Glomerular endothelial cell (primary cell): ENCODE data around the gene SUN2. TPM values are rescaled to one million over a fixed set of nuclear protein-coding genes. Genes with fewer than 3 reads are reported as not detected.

Source experiments
- DNase-seq: peaks from one replicate; pipeline ENCODE4 v3.0.0-alpha.2; 2011; ENCODE audit warnings: low read depth, low spot score; ENCODE audit errors: extremely low read depth
- total RNA-seq: library from RNA; depleted of rRNA; stranded (reverse); fragments of >200 nt; gene quantifications from 2 replicates; pipeline ENCODE4 v1.2.3, GENCODE V29; 2015

Gene SUN2
- total RNA-seq, 1 donor from 2014 or later = 153 TPM

GRCh38 chr22:38735465-38736256 is 20.1 kb downstream of the SUN2 start:
- DNase-seq = no peak

GRCh38 chr22:38735126-38735464 is 20.7 kb downstream of the SUN2 start:
- DNase-seq = no peak

GRCh38 chr22:38734421-38735100 is 21.2 kb downstream of the SUN2 start:
- no peak for DNase-seq

- DNase-seq = no peak
Measured at GRCh38 chr22:38733724-38734381, 21.9 kb downstream of the SUN2 start.

- no peak for DNase-seq
Measured at GRCh38 chr22:38733329-38733723, 22.5 kb downstream of the SUN2 start.

GRCh38 chr22:38732251-38732815 is 23.5 kb downstream of the SUN2 start:
- DNase-seq = no peak

- no peak for DNase-seq
Measured at GRCh38 chr22:38731703-38732161, 24.1 kb downstream of the SUN2 start.

- no peak for DNase-seq
Measured at GRCh38 chr22:38730411-38730871, 25.4 kb downstream of the SUN2 start.

GRCh38 chr22:38729946-38730345 is 25.9 kb downstream of the SUN2 start:
- no peak for DNase-seq

GRCh38 chr22:38728871-38729796 is 26.7 kb downstream of the SUN2 start:
- no peak for DNase-seq

GRCh38 chr22:38727530-38728451 is 28.0 kb downstream of the SUN2 start:
- DNase-seq = no peak

GRCh38 chr22:38727123-38727522 is 28.7 kb downstream of the SUN2 start:
- DNase-seq = no peak

- no peak for DNase-seq
Measured at GRCh38 chr22:38725900-38726655, 29.7 kb downstream of the SUN2 start.

- no peak for DNase-seq
Measured at GRCh38 chr22:38724926-38725571, 30.7 kb downstream of the SUN2 start.

GRCh38 chr22:38724176-38724575 is 31.6 kb downstream of the SUN2 start:
- no peak for DNase-seq

- no peak for DNase-seq
Measured at GRCh38 chr22:38721551-38721950, 34.2 kb downstream of the SUN2 start.

- DNase-seq = no peak
Measured at GRCh38 chr22:38720350-38720749, 35.4 kb downstream of the SUN2 start.

GRCh38 chr22:38719196-38719595 is 36.6 kb downstream of the SUN2 start:
- DNase-seq = no peak
